ENCODE data around the gene LRRC8C. TPM values are rescaled to one million over a fixed set of nuclear protein-coding genes. Genes with fewer than 3 reads are reported as not detected.
A peak's percentile ranks its signal among the peaks of the same experiment; 100 is the strongest.

LRRC8C gene
- total and polyA plus RNA-seq, 2 of the 8 experiments (the other 6 are each of a cell fraction or from before 2014, with no cell fraction given) = 1.1 to 2.1 TPM

DNA sequence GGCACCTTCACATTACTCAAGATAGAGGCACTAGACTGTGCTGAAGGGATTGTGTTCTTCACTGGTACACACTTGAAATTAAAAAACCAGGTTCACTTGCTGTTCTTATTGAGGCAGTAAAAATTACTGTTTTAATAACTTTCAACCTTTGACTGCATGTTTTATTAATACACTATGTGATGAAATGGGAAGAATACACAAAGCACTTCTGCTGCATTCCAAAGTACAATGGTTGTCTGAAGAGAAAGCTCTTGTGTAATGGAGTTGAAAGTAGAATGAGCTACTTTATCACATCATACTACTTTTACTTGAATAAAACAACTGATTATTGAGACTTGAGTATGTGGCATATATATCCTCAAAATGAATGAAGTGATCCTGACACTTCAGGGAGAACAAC is 49.7 kb downstream of the LRRC8C start:
- Histone ChIP-seq H3K27me3 (replicated peaks in 1 of 4; ENCODE audit: control insufficient read depth in 3 of 4, extremely low read depth in 1 of 4, insufficient read depth in 3 of 4, low read length in 3 of 4) (no peaks in the 10 kb centered on the region), H2AFZ (ENCODE audit: low read length) (no peak overlapping the region), H2AK5ac (ENCODE audit: low read depth, low read length) (no peak overlapping the region), H2BK120ac (replicated peaks; ENCODE audit: low read depth, low read length) (no peak overlapping the region), H3K14ac (ENCODE audit: insufficient read length) (no peak overlapping the region), H4K8ac (ENCODE audit: extremely low read depth, insufficient read depth, low read length) (no peak overlapping the region), H3K4me3 (ENCODE audit: extremely low read depth in 1 of 4, insufficient read depth in 2 of 4, low read depth in 3 of 4, low read length in 4 of 4) (no peak overlapping the region), H4K91ac (replicated peaks; ENCODE audit: insufficient read length, low read length) (no peak overlapping the region), H2BK12ac (ENCODE audit: low read depth, low read length) (no peak overlapping the region), H4K20me1 (replicated peaks in 1 of 2; ENCODE audit: control insufficient read depth in 1 of 2, insufficient read depth in 2 of 2, low read length in 2 of 2) (no peaks in the 10 kb centered on the region), H3K79me1 (ENCODE audit: low read depth, low read length) (no peaks in the 10 kb centered on the region), H2BK5ac (ENCODE audit: low read depth, low read length) (no peak overlapping the region), H3K9ac (replicated peaks in 1 of 4; ENCODE audit: extremely low read depth in 1 of 4, low read depth in 3 of 4, low read length in 3 of 4) (no peak overlapping the region), H3K18ac (ENCODE audit: extremely low read depth, low read length) (no peak overlapping the region), H3K79me2 (ENCODE audit: control insufficient read depth in 1 of 2, insufficient read depth in 2 of 2, low read length in 2 of 2) (no peaks in the 10 kb centered on the region), H3K4me1 (replicated peaks in 1 of 4; ENCODE audit: control insufficient read depth in 3 of 4, insufficient read depth in 4 of 4, low read length in 3 of 4) (no peaks in the 10 kb centered on the region), H3K4me2 (ENCODE audit: insufficient read depth in 1 of 2, low read depth in 2 of 2, low read length in 2 of 2) (no peak overlapping the region), H3K56ac (replicated peaks; ENCODE audit: insufficient read length, low read depth, low read length) (no peak overlapping the region), H3K27ac (ENCODE audit: low read depth, low read length) (no peak overlapping the region), H4K5ac (ENCODE audit: insufficient read length, low read depth, low read length) (no peak overlapping the region), H3K23ac (ENCODE audit: insufficient read length) (no peak overlapping the region), H3K36me3 (ENCODE audit: control insufficient read depth in 2 of 4, insufficient read depth in 4 of 4, low read length in 3 of 4) (no peaks in the 10 kb centered on the region), H3K9me3 (ENCODE audit: insufficient read depth in 2 of 2, low read depth in 1 of 2, low read length in 1 of 2) (no peaks in the 10 kb centered on the region), H3K23me2 (ENCODE audit: low read depth, low read length) (no peaks in the 10 kb centered on the region), H2BK15ac (ENCODE audit: low read length) (no peak overlapping the region), H2BK20ac (ENCODE audit: low read length) (no peak overlapping the region), H3K4ac (replicated peaks; ENCODE audit: insufficient read length, low read depth, low read length) (no peak overlapping the region)
- ChIA-PET POLR2A (ENCODE audit: partially characterized antibody) (no interaction called here), CTCF (ENCODE audit: partially characterized antibody) (interaction anchor here (1.3 to 1.7 kb wide), 2 partner anchors 11 to 13 kb away, joined by 3 to 6 read pairs; no protein-coding TSS in a partner anchor)
- TF ChIP-seq SIX5 (IDR thresholded peaks at IDR 0.05; ENCODE audit: low read depth, low read length) = no peak
- no peak for TF ChIP-seq BACH1 (IDR thresholded peaks at IDR 0.05; ENCODE audit: low read length)
- no peak for TF ChIP-seq HDAC6 (IDR thresholded peaks at IDR 0.05; ENCODE audit: low read depth, low read length)
- no peak for TF ChIP-seq CREB1 (IDR thresholded peaks at IDR 0.05)
- TF ChIP-seq POU5F1 (IDR thresholded peaks at IDR 0.05; ENCODE audit: low read depth, low read length) = no peak
- no peak for TF ChIP-seq SIRT6 (IDR thresholded peaks at IDR 0.05; ENCODE audit: low read length)
- no peak for TF ChIP-seq BRCA1 (IDR thresholded peaks at IDR 0.05; ENCODE audit: low read depth, low read length)
- TF ChIP-seq RAD21 (IDR thresholded peaks at IDR 0.05 in 1 of 2, conservative IDR thresholded peaks at IDR 0.05 in 1 of 2; ENCODE audit: low read depth in 2 of 2, low read length in 2 of 2) = no peak
- DNase-seq (ENCODE audit: low read depth in 1 of 2, low spot score in 2 of 2) (no peak), FAIRE-seq (peak; percentile 36)

Measured in H1 (cell line).